Activated T-cell treated with anti-CD3 and anti-CD28 coated beads for 4 hours (primary cell): ENCODE data around the gene SMIM3.
"Not testable (repeated sequence)": the region's sequence is repeated elsewhere in the genome, so short reads cannot be mapped to it uniquely, and the experiment has no call there.

ENCODE experiments used
- DNase-seq: peaks from one replicate; pipeline ENCODE4 v3.0.0-alpha.2; 2020

SMIM3 gene

DNA sequence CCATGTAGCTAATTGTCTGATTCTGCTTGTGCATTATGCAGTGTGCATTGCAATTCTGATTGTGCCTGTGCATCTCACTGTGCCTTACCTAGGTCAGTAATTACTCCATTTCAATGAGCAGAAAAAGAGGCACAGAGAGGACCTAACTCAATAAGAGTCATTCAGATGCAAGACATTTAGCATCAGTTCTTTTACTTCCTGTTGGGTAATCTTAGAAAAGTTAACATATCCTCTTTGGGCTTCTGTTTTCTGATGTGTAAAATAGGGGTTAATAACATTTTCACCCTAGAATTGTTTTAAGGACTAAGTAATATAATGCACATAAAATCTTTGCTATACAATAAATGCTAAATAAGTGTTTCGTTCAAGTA lies 12.8 kb upstream of the SMIM3 start:
- DNase-seq, result no peak

DNA sequence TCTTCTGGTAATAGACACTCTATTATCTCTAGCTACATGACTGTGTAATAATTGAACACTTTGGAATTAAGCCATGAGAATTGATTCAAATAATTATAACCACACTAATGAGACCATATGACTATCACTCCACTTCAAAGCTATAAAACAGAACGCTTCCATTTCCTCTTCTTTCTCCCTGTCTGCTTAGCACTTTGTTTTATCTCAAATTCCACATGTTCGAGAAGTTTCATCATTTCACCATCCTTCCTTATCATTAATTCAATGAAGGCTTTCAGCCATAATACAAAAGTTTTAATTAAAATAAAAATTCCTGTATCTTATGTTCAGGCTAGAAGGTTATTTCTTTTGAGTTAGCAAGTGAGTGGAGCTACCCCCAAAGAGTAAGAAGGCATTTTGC lies 12.3 kb upstream of the SMIM3 start:
- DNase-seq, result no peak

DNA sequence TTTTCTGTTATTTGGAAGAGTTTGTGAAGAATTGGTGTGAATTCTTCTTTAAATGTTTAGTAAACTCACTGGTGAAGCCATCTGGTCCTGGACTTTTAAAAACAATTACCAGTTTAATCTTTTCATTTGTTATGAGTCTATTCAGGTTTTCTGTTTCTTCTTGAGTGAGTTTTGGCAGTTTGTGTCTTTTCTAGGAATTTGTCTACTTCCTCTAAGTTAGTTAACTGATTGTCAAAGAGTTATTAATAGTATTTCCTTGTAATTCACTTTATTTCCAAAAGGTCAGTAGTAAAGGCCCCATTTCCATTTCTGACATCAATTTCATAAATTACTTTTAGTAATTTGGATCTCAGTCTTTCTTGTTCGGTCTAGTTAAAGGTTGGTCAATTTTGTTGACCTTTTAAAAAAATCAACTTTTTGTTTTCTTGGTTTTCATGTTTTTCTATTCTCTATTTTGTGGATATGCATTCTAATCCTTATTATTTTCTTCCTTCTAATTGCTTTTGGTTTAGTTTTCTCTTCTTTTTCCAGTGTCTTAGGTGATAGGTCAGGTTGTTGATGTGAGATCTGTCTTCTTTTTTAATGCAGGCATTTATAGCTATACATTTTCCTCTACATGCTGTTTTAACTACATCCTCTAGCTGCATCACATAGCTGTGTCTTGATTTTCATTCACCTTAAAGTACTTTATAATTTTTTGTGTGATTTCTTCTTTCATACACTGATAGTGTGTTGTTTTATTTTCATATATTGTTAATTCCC lies 7.3 kb upstream of the SMIM3 start:
- DNase-seq, result no peak

DNA sequence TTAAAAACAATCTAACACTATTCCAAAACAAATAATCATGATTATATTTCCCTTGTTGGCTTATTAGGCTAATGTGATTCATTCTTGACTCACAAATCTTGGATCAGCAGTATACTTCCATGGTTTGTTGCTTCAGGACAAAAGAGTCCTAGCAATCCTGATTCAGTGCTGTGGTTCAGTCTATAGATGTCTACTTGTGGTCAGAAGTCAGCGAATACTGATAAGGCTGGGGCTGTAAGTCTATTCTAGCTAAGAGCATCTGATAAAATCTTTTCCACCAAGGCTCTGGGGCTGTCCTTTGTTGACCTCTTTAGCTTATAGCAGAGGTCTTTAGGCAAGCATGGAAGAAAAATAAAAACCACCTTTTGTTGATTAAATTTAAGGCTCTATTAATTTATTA lies 4.4 kb upstream of the SMIM3 start:
- DNase-seq, result no peak

DNA sequence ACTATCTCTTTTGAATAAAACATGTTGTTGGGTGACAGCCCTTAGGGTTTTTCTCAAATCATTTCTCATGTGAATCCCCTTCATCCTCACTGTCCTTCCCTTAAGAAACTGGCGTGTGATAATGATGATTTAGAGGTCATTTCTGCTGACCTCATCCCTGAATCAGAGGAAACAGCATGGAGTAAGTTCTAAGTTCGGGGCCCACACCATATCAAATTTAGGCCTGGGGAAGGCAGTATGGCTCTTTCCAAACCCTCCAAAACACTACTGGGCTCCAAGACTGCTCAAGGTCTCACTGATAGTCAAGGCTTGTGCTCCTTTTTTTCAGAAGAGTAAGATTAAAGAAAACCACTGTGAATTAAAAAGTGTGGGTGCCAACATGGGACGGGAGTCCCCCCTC lies 872 bp upstream of the SMIM3 start:
- no peak for DNase-seq

DNA sequence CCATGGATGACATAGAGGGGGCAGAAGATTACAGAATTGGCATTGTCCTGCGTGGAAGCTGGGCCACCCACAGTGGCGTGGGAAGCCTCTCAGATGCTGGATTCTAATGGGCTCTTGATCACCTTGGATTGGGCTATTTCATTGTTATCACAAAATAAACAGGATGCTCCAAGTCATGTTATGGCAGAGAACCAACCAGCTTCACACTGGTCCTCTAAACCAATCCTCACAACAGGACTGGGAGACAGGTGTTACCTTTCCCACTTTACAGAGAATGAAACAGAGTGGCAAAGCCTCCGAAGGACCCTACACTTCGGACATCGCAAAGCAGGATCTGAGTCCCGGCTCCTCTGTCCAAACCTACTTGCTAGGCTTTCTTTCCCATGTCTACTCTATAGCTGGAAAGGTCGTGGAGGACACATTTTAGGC lies 455 bp upstream of the SMIM3 start:
- no peak for DNase-seq

DNA sequence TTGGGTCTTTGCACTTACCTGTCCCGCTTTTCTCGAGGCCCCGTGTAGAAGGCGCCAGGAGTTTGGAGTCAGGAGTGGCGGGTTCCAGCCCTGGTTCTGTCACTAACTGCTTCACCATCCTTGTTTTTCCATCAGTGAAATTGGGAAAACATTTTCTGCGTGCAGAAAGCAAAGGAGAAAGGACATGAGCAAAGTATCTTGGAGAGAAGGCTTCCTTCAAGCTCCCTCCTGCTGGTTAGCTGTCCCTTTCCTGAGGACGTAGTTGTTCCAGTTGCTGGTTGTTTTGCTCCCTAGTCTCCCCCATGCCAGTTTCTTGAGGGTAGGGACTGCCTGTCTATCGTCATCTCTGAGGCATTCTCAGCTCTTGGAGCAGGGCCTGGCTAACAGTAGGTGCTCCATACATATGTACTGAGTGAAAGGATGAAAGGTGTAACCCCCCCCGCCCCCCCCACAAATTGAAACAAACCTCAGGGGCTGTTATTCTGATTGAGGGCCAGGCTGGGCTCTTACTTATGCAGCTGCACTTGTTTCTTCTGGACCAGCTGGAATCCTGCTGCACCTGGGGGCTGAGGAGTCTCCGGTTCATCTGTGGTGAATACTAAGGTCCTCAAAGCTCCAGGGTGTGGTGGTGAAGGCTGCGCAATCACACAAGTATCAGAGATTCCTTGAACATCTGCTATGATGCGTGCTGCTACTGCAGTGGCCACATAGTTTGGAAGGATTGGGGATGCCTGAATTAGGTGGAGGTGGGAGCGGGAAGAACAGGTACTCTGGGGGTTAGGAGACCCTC lies 1.0 kb downstream of the SMIM3 start:
- no peak for DNase-seq

DNA sequence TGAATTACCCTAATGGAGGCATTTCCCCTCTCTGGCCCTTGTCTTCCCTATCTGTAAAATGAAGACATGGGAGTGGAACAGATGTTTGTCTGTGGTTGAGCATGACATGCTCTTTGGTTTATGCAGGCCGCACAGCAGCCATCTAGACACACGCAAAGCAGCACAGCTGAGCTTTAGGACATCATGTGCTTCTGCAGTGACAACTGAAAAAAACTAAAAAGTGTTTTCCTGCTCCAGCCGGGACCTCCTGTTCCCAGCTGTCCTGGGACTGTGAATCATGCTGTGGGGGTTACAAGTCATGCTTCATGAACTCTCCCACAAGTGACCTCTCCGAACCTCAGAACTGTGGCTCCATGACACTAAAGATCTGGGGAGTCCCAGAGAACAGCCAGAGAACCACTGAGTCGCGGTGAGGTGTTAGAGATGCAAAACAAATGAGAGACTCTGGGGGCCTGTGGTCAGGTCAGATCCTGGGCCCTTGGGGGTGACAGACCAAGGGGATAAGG lies 1.7 kb downstream of the SMIM3 start:
- DNase-seq, result no peak

DNA sequence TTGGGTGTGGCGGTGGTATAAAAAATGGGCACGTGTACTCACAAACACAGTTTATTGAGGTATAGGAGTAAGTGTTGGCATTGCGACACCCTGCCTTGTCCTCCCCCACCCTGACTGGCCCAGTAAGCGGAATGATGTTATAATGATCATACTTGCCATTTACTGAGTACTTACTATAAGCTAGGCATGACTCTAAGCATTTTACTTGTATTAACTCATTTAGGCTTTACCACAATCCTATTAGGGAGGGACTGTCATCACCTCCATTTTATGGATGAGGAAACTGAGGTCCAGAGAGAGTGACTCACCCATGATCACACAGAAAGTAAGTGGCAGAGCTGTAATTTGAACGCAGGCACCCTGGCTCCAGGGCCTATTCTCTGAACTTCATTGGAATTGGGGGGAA lies 2.3 kb downstream of the SMIM3 start:
- DNase-seq, result no peak

DNA sequence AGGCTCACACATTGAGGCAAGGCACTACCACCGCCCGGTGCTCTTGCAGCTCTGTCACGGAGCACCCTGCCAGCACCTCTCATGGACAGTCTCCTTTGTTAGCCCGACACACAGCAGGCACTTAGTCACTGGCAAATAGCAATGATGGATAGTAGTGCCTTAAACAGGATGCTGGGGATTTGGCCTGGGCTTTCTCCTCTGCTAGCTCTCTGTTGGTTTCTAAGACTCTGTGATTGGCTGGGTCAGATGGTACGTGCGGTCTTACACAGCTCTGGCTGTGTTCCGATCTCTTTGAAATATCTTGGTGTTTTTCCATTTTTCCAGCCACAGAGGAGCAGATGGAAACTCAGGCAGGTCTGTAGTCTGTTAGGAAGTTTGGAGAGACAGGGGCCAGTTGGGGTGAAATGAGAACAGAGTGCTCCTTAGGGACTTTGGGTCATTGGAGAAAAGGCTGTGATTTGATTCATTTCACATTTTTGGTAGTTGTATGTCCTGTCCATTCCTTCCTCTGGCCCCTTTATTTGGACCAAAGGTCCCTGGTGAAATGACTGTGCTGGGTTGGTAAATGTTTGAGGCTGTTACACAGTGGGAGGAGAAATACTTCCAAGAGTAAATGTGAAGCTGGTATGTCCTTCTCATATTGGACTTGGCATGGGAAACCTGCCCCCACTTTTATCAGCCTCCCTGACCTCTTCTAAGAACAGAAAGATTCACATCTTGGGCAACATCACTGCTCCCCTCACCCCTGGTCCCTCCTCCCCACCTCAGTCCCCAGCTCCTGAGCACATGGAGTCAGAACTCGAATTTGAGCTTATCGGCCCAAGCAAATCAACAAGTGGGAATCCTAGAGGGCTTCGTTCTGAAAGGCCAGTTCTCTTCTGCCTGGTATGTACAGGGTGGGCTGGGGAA lies 3.4 kb downstream of the SMIM3 start:
- no peak for DNase-seq

DNA sequence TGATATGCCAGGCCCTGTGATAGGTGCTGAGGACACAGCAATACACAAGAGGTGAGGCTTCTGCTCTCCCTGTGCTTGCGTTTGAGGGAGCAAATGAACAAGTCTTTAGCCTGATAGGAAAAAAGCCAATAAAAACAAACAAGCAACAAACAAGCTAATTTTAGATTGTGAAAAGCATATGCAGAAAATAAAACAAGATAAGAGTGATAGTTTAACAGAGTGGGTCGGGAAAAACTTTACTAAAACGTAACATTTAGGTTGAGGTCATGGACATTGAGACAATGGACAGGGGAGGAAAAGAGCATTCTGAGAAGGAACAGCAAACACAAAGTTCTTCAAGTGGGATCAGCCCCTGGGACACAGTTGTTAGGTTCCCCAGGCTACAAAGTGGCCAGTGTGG lies 4.3 kb downstream of the SMIM3 start:
- no peak for DNase-seq

DNA sequence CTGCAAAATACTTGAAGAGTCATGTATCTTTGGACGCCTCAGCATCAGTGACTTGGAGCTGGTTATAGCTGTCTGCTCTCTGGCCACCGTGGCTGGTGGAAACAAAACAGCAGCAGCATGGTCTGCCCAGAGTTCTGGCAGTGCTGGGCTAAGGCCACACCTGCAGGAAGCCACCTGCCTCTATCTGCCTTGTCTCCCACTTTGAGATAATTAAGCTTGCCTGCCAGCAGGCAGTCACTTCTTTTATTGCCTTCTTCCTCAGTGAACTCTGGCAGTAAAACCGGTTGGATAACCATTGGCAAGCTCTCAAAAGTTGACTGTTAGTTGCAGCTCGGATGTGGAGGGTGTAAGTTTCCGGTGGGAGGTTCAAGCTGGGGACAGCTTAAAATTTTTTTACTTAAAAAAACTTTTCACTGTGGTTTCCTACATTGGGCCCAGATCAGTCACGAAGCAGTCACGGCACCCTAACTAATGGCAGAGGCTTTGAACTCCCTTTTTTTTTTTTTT lies 4.9 kb downstream of the SMIM3 start:
- no peak for DNase-seq

DNA sequence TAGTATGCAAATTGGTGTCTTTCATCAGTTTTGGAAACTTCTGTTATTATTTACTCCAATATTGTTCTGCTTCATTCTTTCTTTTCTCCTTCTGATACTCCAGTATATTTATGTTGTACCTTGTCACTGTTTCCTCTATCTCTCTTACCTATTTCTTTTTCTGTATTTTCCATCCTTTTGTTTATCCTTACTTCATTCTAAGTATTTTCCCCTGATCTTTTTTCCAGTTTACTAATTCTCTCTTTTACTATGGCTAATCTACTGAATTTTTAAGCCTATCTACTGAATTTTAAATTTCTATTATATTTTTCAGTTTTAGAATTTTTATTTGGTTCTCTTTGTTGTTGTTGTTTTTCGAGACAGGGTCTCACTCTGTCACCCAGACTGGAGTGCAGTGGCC lies 7.4 kb downstream of the SMIM3 start:
- no peak for DNase-seq

DNA sequence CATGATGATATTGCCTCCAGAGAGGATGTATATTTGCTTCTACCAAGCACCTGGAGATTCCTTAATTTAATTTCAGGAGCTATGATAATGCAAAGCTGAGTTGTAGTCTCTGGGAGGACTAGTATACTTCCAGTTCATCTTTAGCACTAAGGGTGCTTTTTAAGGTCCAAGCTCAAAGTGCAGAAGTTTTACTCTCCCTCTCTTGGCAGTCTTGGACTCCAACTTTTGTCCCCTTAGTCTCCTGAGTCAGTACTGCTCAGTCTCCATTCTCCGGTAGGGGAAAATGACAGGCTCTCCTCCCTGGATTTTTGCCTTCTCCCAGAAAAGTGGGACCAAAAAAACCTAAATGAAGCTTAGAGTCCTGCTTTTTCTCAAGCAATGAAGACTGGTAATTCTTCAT lies 8.3 kb downstream of the SMIM3 start:
- no peak for DNase-seq

DNA sequence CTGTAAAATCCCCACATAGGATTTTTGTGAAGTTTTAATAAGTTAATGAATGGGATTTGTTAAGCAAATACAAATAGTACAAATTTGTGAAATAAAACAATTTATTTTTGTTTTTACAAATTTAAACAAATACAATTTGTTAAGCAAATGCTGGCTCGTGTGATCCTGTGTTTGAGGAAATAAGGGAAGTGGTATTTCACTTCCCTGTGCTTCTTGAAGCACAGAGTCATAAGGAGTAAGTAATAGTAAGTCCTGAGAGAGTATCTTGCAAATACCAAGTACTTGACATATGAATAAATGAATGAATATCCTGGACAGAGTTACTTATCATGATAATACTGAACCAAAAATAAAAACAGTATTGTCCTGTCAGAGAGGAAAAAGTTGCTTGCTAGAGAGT lies 9.1 kb downstream of the SMIM3 start:
- no peak for DNase-seq

DNA sequence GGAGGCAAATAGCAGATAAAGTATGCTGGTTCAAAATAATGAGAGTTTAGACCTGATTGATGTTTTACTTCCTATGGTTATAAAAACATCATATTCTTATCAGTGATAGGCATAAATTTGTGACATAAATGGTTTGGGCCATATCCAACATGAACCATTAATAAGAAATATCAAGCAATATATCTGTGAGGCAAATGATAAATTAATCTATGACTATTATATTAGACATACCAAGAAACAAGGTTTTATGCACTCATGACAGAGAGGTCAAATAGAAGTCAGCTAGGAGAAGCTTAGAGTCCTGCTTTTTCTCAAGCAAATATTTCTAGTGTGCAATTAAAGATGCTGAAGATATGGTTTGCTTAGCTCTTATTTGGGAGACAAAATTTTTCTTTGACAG lies 10.4 kb downstream of the SMIM3 start:
- no peak for DNase-seq

DNA sequence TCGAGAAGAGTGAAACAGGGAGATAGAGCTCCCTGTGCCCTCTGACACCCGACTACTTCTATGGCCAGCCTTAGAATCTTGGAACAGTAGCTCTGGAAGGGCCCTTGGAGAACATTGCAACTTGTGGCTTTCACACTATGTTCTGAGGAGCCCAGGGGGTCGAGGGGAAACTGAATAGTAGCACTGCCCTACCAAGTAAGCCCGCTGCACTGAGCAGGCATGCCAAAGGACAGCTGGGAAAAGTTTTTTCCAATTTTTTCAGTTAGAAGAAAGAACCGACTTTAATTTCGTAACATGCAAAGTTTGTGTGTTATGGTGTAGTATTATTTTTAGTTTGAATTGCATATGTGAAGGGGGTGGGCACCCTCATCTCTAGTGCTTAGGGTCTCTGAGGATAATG lies 10.9 kb downstream of the SMIM3 start:
- DNase-seq, result no peak

DNA sequence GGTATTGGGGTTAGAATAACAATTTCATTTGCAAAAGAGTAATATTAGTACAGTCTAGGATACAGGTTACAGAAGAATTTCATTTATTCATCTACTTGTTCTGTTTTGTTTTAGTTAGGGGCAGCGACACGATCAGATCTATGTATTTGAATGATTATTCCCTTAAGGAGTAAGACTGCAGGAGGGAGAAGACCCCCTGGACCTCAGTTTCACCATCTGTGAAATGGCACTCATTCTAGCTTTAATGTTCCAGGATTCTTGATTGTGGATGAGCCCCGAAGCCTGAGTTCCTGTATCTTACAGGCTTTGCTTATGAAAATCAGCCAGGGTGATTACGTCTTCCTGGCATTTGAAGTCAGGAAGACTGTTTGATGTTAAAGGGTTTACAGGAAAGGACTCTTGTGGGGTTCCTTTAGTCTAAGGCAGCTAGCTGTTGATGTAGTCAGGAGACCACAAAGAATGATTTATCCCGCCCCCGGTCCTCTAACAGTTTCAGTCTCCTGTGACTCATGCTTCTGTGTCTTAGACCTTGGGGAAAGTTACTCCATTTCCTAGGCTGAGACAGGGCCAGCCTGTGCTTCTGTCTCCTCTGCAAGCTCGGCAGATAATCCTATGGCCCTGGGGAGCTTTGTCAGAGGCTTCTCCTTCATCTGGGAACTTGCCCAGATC lies 11.5 kb downstream of the SMIM3 start:
- DNase-seq, result peak; percentile 61

DNA sequence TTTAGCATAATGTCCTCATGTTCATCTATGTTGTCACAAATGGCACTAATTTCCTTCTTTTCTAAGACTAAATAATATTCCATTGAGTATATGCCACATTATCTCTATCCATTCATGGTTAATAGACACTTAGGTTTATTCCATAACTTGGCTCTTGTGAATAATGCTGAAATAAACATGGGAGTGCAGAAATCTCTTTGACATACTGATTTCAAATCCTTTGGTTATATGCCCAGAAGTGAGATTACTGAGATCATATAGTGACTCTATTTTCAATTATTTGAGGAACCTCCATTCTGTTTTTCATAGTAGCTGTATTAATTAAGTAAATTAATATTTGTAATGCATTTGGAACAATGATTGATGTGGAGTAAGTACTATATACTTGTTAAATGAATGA lies 13.0 kb downstream of the SMIM3 start:
- no peak for DNase-seq

DNA sequence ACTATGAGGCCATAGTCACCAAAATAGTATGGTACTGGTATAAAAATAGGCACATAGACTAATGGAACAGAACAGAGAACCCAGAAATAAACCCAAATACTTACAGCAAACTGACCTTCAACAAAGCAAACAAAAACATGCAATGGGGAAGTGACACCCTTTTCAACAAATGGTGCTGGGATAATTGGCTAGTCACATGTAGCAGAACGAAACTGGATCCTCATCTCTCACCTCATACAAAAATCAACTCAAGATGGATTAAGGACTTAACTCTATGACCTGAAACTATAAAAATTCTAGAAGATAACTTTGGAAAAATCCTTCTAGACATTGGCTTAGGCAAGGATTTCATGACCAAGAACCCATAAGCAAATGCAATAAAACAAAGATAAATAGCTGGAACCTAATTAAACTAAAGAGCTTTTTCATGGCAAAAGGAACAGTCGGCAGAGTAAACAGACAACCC lies 14.9 kb downstream of the SMIM3 start:
- DNase-seq, result not testable (repeated sequence)

DNA sequence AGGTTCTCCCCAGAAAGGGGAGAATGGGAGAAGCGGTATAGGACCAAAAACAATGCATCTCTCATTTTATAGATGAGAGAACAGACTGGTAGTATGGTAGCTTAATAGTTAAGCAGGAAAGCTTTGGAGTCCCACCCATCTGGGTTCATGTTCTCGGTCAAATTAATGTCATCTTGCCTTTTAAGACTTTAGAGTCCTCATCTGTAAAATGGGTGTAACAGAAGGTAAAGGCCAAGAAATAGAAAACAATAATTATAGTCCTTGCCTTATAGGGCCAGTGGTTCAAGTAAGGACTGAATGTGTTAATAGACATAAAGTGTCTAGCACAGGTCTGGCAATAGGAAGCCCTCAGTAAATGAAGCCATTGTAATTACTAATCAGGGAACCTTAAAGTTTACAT lies 16.4 kb downstream of the SMIM3 start:
- DNase-seq, result no peak

DNA sequence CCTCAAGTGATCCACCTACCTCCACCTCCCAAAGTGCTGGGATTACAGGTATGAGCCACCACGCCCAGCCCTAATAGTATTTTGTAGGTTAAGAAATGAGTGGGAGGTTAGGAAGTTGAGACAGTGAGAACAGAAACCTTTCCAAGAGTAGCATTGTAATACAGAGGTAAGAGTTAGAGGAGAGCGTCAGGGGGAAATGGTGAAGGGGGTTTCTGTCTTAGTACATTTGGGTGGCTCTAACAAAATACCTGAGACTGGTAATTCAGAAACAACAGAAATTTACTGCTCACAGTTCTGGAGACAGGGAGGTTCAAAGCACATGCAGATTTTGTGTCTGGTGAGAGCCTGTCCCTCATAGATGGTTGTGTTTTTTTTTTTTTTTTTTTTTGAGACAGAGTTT lies 18.8 kb downstream of the SMIM3 start:
- no peak for DNase-seq
